T-helper 9 cell (primary cell): ENCODE measurements around the gene STK32B.
"Not testable (repeated sequence)": the region's sequence is repeated elsewhere in the genome, so short reads cannot be mapped to it uniquely, and the experiment has no call there.

Source experiments
- DNase-seq: peaks from one replicate; pipeline ENCODE4 v3.0.0-alpha.2; 2020

The STK32B gene

GRCh38 chr4:5165420-5166369 is 114.4 kb downstream of the STK32B start:
- no peak for DNase-seq

- DNase-seq = no peak
These were observed 115.1 kb downstream of the STK32B start for GRCh38 chr4:5166377-5166776.

- no peak for DNase-seq
These were observed 117.6 kb downstream of the STK32B start for GRCh38 chr4:5168891-5169290.

- DNase-seq = not testable (repeated sequence)
These were observed 124.6 kb downstream of the STK32B start for GRCh38 chr4:5175836-5176235.

GRCh38 chr4:5184606-5185005 is 133.3 kb downstream of the STK32B start:
- DNase-seq = no peak

GRCh38 chr4:5185551-5185950 is 134.3 kb downstream of the STK32B start:
- no peak for DNase-seq

GRCh38 chr4:5186271-5187064 is 135.2 kb downstream of the STK32B start:
- DNase-seq = no peak

- no peak for DNase-seq
These were observed 136.8 kb downstream of the STK32B start for GRCh38 chr4:5188130-5188529.

GRCh38 chr4:5191831-5192230 is 140.6 kb downstream of the STK32B start:
- DNase-seq = no peak

- DNase-seq = no peak
These were observed 141.0 kb downstream of the STK32B start for GRCh38 chr4:5192271-5192670.

GRCh38 chr4:5192678-5193077 is 141.4 kb downstream of the STK32B start:
- DNase-seq = no peak

- DNase-seq = no peak
These were observed 147.6 kb downstream of the STK32B start for GRCh38 chr4:5198656-5199541.

- DNase-seq = no peak
These were observed 148.6 kb downstream of the STK32B start for GRCh38 chr4:5199912-5200311.

- DNase-seq = no peak
These were observed 149.2 kb downstream of the STK32B start for GRCh38 chr4:5200513-5200912.

- DNase-seq = no peak
These were observed 152.2 kb downstream of the STK32B start for GRCh38 chr4:5203309-5203992.

- no peak for DNase-seq
These were observed 152.7 kb downstream of the STK32B start for GRCh38 chr4:5203993-5204310.

- no peak for DNase-seq
These were observed 153.5 kb downstream of the STK32B start for GRCh38 chr4:5204781-5205180.

GRCh38 chr4:5206016-5206790 is 154.9 kb downstream of the STK32B start:
- no peak for DNase-seq

- DNase-seq = no peak
These were observed 158.6 kb downstream of the STK32B start for GRCh38 chr4:5209862-5210261.

- DNase-seq = no peak
These were observed 160.1 kb downstream of the STK32B start for GRCh38 chr4:5211282-5211839.
